ENCODE measurements around the gene SLC43A2.
"Not testable (repeated sequence)": the region's sequence is repeated elsewhere in the genome, so short reads cannot be mapped to it uniquely, and the experiment has no call there.

SLC43A2 gene
- total RNA-seq: 32.2 to 498 (median 85.7) reads per million in 18 experiments

DNA sequence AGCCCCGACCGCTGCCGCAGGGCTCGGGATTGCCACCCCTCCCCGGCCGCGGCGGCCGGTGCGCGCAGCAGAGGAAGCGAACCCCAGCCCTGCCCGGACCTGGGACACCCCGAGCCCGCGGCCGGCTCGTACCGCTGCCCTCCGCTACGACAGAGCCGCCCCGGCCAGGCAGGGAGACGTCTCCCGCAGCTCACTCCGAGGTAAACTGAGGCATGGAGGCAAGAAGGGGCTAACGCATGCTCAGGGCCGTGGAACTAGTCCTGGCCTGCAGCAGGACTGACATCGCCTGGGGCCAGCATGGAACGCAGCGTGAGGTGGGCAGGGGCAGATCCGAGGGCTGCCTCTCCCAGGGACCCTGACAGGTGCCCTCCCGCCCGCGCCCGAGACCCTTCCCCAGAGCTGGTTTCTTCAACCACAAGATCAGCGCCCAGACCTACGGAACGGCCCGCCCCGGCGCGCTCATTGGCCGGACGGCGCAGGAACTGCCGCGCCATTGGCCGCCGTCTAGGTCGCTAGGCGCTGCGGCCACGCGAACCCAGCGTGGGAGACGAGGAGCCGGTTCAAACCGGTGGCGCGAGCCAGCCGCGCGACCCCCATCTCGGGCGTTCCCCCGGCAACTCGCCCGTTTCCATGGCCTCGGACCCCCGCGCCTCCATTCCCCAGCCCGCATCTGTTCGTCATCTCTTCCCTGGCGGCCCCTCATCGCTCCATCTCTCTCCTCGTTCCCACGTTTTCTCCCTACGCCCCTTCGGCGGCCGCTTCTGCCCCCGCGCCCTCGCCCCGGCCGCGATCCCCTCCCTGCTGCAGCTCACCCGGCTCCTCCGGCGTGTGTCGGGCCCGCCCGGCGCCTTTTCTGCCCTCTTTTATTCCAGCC, at the start of gene SLC43A2:
Gene SLC43A2, minus strand, starts transcription at position 853 of the 874 bp plus-strand sequence. CDS start 960 bp downstream, outside the sequence.
- peak; percentile 82 to 89 for DNase-seq

DNA sequence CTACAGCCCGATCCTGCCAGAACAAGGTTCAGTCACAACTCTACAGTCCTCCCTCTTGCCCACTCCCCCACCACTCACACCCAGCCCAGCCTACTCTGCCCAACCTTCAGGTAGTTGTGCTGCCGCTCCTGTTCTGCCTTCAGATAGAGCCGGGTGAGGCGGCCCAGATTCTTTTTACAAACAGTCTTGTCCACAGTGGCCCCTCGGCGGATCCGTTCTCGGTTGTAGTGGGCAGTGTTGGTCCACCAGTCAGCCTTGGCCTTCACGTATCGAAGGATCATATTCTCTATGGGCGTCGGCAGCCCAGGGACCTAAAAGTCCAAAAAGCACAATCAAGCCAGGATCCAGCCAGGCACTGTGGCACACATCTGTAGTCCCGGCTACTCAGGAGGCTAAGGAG, 47.8 kb upstream of the SLC43A2 start:
- no peak for DNase-seq

- DNase-seq: peak; percentile 20 to 72
These were observed 44.6 kb upstream of the SLC43A2 start for GRCh38 chr17:1673041-1673785.

- DNase-seq: not testable (repeated sequence)
These were observed 35.3 kb upstream of the SLC43A2 start for GRCh38 chr17:1663934-1664333.

DNA sequence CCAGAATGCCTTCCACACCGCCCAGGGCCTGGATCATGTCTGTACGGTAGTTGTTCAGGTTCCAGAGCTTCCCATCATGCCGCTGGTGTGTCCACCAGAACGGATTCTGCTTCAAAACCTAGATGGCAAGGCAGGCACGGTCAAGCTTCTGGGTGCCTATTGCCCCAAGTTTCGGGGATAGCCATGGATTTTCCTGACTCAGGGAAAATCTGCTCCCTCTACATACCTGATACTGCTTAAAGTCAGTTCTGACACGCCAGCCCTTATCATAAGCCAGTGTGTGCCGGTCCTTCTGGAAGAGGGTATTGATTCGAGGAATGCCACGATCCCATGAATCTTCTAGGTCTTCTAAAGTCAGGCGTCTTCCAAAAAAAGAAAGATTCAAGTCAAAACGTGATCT, 32.4 kb upstream of the SLC43A2 start:
- DNase-seq: no peak

- DNase-seq: no peak
These were observed 29.5 kb upstream of the SLC43A2 start for GRCh38 chr17:1658100-1658499.

DNA sequence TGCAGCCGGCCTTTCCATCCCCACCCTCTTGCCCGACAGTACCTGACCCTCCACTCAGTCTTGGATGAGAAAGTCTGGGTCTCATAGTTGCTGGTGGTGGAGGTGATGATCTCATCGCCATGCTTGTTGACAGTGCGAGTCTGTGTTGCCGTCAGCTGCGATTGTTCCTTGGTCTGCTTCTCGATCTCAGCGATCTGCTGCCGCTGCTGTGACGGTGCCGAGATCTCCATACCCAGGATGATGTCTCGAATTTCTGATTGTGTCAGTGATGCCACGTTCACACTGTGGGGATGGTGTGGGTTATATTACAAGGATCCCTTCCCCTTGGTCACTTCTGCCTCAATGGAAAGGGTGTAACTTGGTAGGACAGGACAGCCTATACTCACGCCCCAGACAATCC, 25.1 kb upstream of the SLC43A2 start:
- DNase-seq: no peak

- DNase-seq: not testable (repeated sequence)
These were observed 24.2 kb upstream of the SLC43A2 start for GRCh38 chr17:1652794-1653193.

GRCh38 chr17:1651559-1651844, 22.9 kb upstream of the SLC43A2 start:
- no peak for DNase-seq

GRCh38 chr17:1650731-1651558, 22.3 kb upstream of the SLC43A2 start:
- peak in 1 of 2 donors; percentile 26 for DNase-seq

- DNase-seq: peak; percentile 68 to 86
These were observed 21.3 kb upstream of the SLC43A2 start, which contains the start of gene RILP for GRCh38 chr17:1649844-1650501. RILP (minus strand) TSS chr17:1649866; CDS start chr17:1649804, 62 bp downstream.

DNA sequence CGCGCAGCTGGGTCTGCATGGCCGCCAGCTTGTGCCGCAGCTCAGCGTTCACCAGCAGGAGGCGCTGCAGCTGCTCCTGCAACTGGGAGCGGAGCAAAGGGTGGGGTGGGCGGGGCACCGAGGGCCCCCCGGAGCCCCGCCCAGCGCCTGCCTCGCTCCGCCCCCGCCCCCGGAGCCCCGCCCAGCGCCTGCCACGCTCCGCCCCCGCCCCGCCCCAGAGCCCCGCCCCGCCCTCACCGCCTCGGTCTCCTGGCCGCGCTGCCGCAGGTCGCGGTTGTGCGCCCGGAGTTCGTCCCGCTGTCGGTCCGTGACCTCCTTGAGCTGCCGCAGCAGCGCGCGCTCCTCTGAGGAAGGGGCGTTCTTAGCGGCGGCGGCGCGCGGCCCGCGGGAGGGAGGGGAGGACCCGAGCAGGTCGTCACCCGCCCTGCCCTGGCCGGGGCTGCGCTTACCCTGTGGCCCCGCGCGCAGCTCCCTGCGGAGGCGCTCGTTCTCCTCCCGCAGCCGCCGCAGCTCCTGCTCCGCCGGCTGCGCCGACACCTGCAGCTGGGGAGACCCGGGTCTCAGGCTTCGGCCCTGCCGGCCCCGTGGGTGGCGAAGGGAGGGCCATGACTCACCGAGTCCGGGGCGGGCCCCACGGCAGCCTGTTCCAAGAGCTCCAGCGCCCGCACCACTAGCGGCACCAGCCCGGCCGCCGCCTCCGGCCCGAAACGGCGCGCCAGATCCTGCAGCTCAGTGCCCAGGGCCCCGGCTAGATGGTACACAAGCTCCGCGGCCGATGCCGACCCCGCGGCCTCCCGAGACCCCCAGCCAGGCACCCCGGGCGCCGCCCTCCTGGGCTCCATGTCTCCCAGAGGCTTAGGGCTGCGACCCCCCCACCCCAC, 20.6 kb upstream of the SLC43A2 start:
- DNase-seq: peak; percentile 96 to 98

DNA sequence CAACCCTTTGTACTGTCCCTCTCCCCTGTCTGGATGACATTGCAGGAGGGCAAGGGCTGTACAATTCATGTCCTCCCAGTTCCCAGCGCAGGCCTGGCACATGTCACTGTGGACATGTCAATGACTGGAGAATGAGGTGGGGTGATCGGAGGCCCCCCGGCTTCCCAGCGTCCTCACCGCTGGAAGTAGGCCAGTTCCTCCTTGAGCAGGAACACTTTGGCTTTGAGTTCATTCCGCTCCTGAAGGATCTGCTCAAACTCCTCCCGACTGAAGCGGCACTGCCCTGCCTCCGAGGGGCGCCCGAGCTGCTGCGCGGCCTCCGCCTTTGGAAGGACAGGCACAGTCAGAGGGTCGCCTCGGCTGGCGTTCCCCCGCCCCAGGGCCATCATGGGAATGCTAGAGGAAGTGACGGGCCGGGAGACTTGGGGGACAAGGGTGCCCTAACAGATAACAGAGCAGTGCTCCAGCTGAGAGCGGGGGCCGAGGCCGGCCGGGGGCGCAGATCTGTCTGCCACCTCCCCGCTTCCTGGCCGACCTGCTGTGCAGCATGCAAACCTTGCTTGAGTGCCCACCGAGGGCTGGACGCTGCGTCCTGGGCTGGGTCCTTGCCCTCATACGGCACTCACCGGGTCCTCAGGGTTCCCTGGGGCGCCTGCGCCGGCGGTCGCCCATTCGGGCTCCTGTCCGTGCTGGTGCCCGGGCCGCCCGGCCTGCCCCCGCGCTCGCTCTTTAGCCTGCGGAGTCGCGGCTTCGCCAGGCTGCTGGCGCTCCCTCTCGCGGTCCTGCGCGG, 19.7 kb upstream of the SLC43A2 start:
- peak in 1 of 2 donors; percentile 46 for DNase-seq

DNA sequence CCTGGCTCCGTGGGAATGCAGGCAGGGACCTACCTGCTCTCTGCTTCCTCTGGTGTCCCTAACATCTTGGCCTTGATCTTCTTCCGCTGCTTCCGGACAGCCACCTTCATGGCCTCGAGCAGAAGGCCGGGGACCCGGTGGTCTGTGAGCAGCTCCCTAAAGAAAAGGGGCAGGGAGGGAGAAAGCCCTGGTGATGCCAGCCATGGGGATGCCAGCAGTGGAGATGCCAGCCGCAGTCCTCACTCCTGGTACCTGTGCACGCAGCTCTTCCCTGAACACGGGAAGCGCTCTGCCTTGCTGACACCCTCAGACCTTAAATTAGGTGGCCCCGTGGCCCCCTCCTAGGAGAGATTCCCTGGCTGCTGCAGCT, 19.2 kb upstream of the SLC43A2 start:
- DNase-seq: no peak

GRCh38 chr17:1646199-1646875, 17.7 kb upstream of the SLC43A2 start:
- DNase-seq: no peak

GRCh38 chr17:1645207-1646171, 16.9 kb upstream of the SLC43A2 start, which contains the start of gene SCARF1:
SCARF1 (minus strand) TSS chr17:1645732; CDS start chr17:1645697, 35 bp downstream.
- peak; percentile 49 to 68 for DNase-seq

DNA sequence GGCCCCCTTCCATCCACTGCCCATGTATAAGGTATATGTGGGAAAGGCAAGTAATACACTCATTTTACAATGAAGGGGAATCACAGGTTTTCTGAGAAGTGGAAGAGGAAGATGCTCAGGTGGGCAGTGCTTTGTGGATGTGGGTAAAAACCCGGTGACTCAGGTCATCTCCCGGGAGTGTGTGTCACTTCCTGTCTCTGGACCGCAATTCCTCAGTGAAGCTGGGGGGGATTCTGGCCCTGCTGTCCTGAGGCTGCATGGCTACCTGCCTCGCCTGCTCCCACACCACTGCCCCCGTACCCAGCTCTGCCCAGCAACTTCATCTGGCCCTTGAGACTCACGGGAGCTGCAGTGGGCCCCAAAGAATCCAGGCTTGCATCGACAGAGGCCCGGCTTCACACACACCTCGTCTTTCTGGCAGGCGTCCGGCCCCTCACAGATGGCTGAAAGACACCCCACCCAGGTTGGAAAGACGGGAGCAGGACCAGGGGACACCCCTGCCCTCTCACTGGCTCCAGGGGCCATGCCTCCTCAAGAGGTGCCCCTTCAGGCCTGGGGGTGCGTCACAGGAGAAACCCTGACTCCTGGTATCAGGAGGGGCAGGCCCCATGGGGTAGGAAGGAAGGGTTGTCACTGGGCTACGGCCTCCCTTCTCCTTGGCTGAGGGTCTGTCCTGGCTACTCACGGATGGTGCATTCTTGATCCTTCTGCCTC, 16.0 kb upstream of the SLC43A2 start:
- DNase-seq: peak; percentile 37 to 75

Data from inflammatory macrophage (primary cell).